H1 (cell line): Measurements from ENCODE around the gene ZFAND6. TPM values are rescaled to one million over a fixed set of nuclear protein-coding genes. Genes with fewer than 3 reads are reported as not detected.

Source experiments
- RFX5 ChIP-seq: IDR thresholded peaks from 2 replicates; pipeline ENCODE4 v1.6.1; 2011; ENCODE audit warnings: low read depth, low read length, improper control_type of control experiment, borderline replicate concordance
- polyA plus RNA-seq, 7 experiments: library from polyadenylated mRNA; depleted of rRNA in 3 of 7; stranded (reverse) in 5 of 7; unstranded in 2 of 7; fragments of >200 nt in 5 of 7; fragments of 200-250 nt in 2 of 7; gene quantifications; 1 replicate in 5 of 7; 2 replicates in 1 of 7; 4 replicates in 1 of 7; pipeline versions ENCODE4 v1.2.1 to v1.2.3, GENCODE V29; 2011 to 2013; ENCODE audit warnings: missing spikeins in 2 of 7, mixed read lengths in 2 of 7
- total RNA-seq: library from RNA; stranded (reverse); fragmentation: NEBNext Ultra II Directional; extraction: Animal tissue kit (Norgen Biotek cat#: 25700); gene quantifications from 2 replicates; pipeline ENCODE4 v1.2.1, GENCODE V29; 2021
- TF ChIP-seq, protein P1 (sequence below): IDR thresholded peaks from 2 replicates; pipeline ENCODE4 v1.6.1; 2011; ENCODE audit warnings: low read length, improper control_type of control experiment
- TF ChIP-seq, protein P2 (sequence below): IDR thresholded peaks from 2 replicates; pipeline ENCODE4 v1.6.1; 2012; ENCODE audit warnings: low read length, inconsistent platforms

The ZFAND6 gene
- total and polyA plus RNA-seq, 2 of the 8 experiments (the other 6 are each of a cell fraction or from before 2014, with no cell fraction given) = 136 to 237 TPM

DNA sequence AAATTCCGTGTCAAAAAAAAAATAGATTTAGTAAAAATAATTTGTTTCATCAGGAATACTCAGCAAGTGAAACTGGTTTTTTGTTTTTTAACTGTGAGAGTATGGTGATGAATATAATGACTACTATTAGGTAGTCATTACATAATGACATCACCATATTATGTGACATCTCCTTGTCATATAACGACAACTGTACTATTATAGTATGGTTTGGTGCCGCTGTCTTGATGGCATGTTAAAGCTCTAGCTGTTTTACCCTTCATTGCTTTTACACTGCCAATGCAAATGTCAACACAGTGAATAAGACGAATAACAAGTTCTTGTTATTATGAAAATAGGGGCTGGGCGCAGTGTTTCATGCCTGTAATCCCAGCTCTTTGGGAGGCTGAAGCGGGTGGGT lies 47.7 kb downstream of the ZFAND6 start (continued):
- TF ChIP-seq, protein P1, sequence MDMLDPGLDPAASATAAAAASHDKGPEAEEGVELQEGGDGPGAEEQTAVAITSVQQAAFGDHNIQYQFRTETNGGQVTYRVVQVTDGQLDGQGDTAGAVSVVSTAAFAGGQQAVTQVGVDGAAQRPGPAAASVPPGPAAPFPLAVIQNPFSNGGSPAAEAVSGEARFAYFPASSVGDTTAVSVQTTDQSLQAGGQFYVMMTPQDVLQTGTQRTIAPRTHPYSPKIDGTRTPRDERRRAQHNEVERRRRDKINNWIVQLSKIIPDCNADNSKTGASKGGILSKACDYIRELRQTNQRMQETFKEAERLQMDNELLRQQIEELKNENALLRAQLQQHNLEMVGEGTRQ = no peak
- TF ChIP-seq, protein P2, sequence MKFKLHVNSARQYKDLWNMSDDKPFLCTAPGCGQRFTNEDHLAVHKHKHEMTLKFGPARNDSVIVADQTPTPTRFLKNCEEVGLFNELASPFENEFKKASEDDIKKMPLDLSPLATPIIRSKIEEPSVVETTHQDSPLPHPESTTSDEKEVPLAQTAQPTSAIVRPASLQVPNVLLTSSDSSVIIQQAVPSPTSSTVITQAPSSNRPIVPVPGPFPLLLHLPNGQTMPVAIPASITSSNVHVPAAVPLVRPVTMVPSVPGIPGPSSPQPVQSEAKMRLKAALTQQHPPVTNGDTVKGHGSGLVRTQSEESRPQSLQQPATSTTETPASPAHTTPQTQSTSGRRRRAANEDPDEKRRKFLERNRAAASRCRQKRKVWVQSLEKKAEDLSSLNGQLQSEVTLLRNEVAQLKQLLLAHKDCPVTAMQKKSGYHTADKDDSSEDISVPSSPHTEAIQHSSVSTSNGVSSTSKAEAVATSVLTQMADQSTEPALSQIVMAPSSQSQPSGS = no peak
- TF ChIP-seq RFX5 = no peak
- TF ChIP-seq, all 59 proteins: peak for 0
